Mammary epithelial cell (primary cell): ENCODE results near the gene COX6B2.

Source experiments
- CTCF ChIP-seq, 2 donors: IDR thresholded peaks in 1 of 2; conservative IDR thresholded peaks in 1 of 2; 2 replicates each; pipeline ENCODE4 v1.5.1; 2011 to 2012; ENCODE audit warnings: inconsistent platforms in 2 of 2, low read length in 2 of 2, mild to moderate bottlenecking in 2 of 2, control low read depth in 1 of 2, low read depth in 1 of 2; ENCODE audit not compliant: insufficient read depth in 1 of 2; ENCODE audit errors: extremely low read depth in 1 of 2
- EZH2 ChIP-seq: IDR thresholded peaks from 2 replicates; pipeline ENCODE4 v1.6.1; 2012; ENCODE audit warnings: low read length, inconsistent platforms, borderline replicate concordance

- TF ChIP-seq CTCF (conservative IDR thresholded peaks at IDR 0.05 in 1 of 2, IDR thresholded peaks at IDR 0.05 in 1 of 2; ENCODE audit: extremely low read depth in 1 of 2, insufficient read depth in 1 of 2, low read depth in 1 of 2, low read length in 2 of 2) (no peak), EZH2 (no peak)
Measured at GRCh38 chr19:55392820-55393761, 38.6 kb upstream of the COX6B2 start.
